ENCODE data around the gene LRRC25. TPM values are rescaled to one million over a fixed set of nuclear protein-coding genes. Genes with fewer than 3 reads are reported as not detected.

Gene LRRC25
- 0.08 and 0.14 TPM in 2 replicates for total RNA-seq

DNA sequence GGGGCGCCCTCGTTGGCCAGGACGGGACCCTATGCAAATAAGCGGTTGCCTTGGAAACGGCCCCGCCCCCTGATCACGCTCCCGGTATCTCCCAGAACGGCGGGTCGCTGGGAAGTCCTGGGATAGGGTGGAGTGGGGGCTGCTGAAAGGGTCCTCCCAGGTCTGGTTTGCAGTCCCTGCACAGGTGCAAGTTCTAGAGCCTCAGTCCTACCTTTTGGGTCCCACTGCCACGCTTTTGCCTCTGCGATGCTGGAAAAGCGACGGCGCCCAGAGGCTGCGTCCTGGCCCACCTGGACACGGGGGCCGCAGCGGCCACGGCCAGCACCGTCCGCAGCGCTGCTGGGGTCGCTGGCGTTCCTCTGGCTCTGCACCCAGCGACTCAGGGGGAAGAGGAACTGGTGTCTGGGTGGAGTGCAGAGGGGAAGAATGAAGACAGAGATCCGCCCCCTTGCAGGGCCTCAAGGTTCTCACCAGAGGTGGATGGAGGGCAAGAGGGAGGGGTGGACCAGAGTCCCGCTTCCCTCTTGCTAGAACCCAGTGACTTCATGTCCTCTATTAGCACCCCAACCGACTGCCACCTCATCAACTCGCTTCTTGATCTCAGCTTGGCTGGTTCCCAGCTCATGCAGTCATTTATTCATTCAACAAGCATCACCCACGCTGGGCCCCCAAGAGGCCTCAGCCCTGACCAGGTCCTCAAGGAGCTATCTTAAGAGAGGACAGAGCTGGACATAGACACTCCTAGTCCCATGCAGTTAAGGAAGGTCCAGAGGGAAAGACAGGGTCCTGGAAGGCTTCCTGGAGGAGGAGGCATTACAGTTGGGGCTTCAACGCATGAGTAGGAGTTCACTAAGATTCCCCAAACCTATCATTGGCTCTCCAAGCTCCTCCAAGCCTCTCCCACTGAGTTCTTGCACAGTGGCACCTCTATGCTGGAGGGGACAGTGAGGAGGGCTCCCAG is at the start of gene LRRC25:
TSS of gene LRRC25 (minus strand) at position 381 of the 961 bp plus-strand sequence. CDS start 659 bp downstream, outside the sequence.
- no peak for DNase-seq (ENCODE audit: low read depth)
- TF ChIP-seq, protein P1, sequence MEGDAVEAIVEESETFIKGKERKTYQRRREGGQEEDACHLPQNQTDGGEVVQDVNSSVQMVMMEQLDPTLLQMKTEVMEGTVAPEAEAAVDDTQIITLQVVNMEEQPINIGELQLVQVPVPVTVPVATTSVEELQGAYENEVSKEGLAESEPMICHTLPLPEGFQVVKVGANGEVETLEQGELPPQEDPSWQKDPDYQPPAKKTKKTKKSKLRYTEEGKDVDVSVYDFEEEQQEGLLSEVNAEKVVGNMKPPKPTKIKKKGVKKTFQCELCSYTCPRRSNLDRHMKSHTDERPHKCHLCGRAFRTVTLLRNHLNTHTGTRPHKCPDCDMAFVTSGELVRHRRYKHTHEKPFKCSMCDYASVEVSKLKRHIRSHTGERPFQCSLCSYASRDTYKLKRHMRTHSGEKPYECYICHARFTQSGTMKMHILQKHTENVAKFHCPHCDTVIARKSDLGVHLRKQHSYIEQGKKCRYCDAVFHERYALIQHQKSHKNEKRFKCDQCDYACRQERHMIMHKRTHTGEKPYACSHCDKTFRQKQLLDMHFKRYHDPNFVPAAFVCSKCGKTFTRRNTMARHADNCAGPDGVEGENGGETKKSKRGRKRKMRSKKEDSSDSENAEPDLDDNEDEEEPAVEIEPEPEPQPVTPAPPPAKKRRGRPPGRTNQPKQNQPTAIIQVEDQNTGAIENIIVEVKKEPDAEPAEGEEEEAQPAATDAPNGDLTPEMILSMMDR (IDR thresholded peaks at IDR 0.05; ENCODE audit: insufficient read depth, low read length, poor library complexity, severe bottlenecking), result no peak
- no peaks in the 10 kb centered on the region for H3K36me3 ChIP-seq (ENCODE audit: control insufficient read depth, insufficient read depth, low read length)
- no peak within 1 kb of the TSS for H3K4me3 ChIP-seq (ENCODE audit: low read depth, low read length)
- peaks cover 13% of the 10 kb centered on the region for H3K27me3 ChIP-seq (ENCODE audit: control insufficient read depth, insufficient read depth, low read length)

DNA sequence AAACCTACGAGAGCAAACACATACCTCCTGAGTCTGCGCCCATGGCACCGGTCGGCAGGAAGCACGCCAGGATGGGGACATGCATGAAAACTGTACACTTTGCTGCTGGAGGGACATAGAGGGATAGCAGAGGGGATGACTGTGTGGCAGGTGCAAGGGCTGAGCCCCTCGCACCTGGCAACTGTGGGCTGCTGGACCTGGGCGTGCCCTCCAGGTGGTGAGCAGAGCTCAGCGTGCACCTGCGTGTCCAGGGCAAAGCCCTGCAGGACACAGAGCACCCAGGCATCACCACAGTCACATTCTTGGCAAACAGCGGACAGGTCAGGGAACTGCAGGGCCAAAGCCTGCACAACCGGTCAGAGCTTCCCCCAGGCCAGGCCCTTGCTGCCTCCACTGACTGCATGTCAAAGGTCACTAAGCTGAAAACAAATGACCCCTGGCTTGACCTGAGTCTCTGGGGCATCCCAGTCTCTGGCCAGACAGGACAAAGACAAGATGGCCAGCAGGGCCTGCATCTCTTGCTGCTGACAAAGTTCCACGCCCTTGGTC is 49.5 kb upstream of the LRRC25 start:
- Histone ChIP-seq H3K36me3 (ENCODE audit: control insufficient read depth, insufficient read depth, low read length) (no peaks in the 10 kb centered on the region), H3K27me3 (ENCODE audit: control insufficient read depth, insufficient read depth, low read length) (no peaks in the 10 kb centered on the region), H3K4me3 (ENCODE audit: low read depth, low read length) (no peak overlapping the region)
- DNase-seq (ENCODE audit: low read depth), result no peak
- TF ChIP-seq, protein P1 (IDR thresholded peaks at IDR 0.05; ENCODE audit: insufficient read depth, low read length, poor library complexity, severe bottlenecking), result no peak

DNA sequence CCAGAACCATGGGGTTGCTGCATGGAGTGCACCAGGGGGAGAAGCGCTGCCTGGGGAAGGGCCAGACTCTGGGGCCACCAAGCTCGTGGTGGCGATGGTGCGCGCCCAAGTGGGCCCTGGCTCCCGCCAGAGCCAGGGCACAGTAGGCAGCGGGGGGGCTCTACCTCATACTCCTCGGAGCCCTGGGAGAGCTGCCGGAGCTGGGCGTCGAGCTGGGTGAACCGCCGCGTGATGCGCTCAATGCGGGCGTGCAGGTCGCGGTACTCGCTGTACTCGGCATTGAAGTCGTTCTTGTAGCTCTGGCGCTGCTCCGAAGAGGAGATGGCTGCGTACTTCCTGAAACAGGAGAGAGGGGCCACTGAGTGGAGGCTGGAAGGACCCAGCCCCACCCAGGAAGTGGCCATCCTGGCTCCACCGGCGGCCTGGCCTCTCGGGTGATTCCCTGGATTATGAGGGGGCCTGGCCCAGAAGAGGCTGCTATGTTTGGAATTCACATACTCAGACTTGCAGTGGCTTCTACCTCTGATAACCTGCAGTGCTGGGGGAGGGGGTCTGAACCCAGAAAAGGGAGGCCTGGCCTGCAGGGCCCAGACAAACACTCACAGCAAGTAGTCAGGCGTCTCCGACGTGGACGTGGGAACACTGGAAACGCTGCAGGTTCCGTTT is 48.9 kb upstream of the LRRC25 start:
- Histone ChIP-seq H3K27me3 (ENCODE audit: control insufficient read depth, insufficient read depth, low read length) (no peaks in the 10 kb centered on the region), H3K36me3 (ENCODE audit: control insufficient read depth, insufficient read depth, low read length) (no peaks in the 10 kb centered on the region), H3K4me3 (ENCODE audit: low read depth, low read length) (no peak overlapping the region)
- no peak for DNase-seq (ENCODE audit: low read depth)
- TF ChIP-seq, protein P1 (IDR thresholded peaks at IDR 0.05; ENCODE audit: insufficient read depth, low read length, poor library complexity, severe bottlenecking), result no peak

DNA sequence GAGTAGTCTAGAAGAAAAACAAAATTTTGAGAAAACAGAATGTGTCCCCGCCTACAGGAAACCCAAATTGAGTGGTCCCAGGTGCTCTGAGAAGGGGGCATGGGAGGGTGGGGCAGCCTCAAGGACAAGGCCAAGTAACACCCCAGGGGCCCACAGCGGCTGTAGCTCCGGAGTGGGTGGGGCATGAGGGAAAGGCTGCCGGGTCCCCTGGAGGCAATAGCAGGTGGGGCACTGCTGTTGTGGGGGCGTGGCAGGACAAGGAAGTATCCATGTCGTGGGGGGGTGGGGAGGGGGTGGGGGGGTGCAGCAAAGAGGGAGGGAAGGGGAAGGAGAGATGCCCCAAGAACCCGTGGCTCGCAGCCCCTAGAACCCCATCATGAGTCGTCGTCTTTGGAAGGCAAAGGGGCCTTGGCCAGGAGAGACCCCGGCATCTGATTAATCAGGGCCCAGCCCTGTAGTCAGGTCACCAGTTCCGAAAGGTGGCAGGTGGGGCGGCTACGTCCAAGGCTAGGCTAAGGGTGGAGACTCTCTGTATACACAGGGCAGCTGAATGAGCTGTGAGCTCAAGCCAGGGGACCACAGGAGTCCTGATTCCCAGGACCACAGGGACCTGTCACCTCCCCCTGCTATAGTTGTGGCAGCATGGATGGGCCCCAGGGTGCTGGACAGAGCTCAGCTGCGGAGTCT is 48.0 kb upstream of the LRRC25 start:
- Histone ChIP-seq H3K36me3 (ENCODE audit: control insufficient read depth, insufficient read depth, low read length) (no peaks in the 10 kb centered on the region), H3K4me3 (ENCODE audit: low read depth, low read length) (no peak overlapping the region), H3K27me3 (ENCODE audit: control insufficient read depth, insufficient read depth, low read length) (no peaks in the 10 kb centered on the region)
- DNase-seq (ENCODE audit: low read depth), result no peak
- TF ChIP-seq, protein P1 (IDR thresholded peaks at IDR 0.05; ENCODE audit: insufficient read depth, low read length, poor library complexity, severe bottlenecking), result no peak

DNA sequence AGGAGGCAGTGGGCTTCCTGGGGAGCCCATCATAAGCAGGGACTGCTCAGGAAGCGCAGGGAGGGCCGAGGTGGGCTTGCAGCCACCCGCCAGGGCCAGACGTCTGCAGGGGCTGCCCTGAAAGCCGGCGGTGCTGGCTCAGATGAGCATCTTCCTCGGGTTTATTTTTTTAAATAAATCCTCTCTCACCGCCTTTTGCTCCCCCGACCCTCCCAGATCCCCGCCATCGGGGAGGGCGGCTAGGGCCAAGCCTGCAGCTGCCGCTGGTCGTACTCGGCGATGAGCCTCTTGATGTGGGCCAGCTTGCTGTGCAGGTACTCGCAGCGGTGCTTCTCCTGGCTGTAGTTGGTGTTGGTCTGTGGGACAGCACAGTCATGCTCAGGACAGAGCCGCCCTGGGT is 47.1 kb upstream of the LRRC25 start:
- Histone ChIP-seq H3K27me3 (ENCODE audit: control insufficient read depth, insufficient read depth, low read length) (no peaks in the 10 kb centered on the region), H3K4me3 (ENCODE audit: low read depth, low read length) (no peak overlapping the region), H3K36me3 (ENCODE audit: control insufficient read depth, insufficient read depth, low read length) (no peaks in the 10 kb centered on the region)
- TF ChIP-seq, protein P1 (IDR thresholded peaks at IDR 0.05; ENCODE audit: insufficient read depth, low read length, poor library complexity, severe bottlenecking), result no peak
- DNase-seq (ENCODE audit: low read depth), result no peak

Data from kidney epithelial cell (primary cell).